ENCODE results near the gene EXOG.

The EXOG gene

DNA sequence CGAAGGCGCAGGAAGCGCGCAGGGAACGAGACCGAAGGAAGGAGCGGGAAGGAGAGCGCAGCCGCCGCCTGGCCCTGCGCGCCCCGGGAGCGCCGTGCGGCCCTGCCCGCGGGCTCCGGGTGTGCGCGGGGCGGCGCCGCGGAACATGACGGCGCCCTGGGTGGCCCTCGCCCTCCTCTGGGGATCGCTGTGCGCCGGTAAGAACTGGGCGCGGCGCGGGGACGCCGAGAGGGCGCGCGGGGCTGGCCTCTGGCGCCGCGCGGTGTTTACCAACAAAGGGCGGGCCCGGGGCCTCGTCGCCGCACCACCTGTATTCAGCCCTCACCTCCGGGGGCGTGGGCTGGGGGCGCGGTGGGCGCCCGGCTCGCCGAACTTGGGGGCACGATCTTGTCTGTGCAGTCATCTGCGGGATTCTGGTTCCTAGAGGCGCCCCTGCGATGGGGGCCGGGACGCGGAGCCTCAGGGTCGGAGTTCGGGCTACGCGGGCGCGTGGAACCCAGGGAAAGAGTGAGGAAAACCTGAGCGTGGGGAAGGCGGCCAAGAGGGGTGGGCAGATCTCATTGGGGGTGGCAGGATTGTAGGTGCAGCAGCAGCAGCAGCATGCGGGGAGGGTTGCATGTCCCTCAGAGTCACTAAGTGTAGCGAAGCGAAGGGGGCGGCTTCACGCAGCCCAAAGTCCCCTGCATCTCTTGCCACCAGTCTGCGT, 41.8 kb upstream of the EXOG start:
- DNase-seq (ENCODE audit: low read depth): peak; percentile 48
- no peak for TF ChIP-seq POLR2A (IDR thresholded peaks at IDR 0.05; ENCODE audit: extremely low read depth, insufficient read length)
- peak overlapping the region; percentile 59 for H3K4me3 ChIP-seq (ENCODE audit: low read depth, low read length)

DNA sequence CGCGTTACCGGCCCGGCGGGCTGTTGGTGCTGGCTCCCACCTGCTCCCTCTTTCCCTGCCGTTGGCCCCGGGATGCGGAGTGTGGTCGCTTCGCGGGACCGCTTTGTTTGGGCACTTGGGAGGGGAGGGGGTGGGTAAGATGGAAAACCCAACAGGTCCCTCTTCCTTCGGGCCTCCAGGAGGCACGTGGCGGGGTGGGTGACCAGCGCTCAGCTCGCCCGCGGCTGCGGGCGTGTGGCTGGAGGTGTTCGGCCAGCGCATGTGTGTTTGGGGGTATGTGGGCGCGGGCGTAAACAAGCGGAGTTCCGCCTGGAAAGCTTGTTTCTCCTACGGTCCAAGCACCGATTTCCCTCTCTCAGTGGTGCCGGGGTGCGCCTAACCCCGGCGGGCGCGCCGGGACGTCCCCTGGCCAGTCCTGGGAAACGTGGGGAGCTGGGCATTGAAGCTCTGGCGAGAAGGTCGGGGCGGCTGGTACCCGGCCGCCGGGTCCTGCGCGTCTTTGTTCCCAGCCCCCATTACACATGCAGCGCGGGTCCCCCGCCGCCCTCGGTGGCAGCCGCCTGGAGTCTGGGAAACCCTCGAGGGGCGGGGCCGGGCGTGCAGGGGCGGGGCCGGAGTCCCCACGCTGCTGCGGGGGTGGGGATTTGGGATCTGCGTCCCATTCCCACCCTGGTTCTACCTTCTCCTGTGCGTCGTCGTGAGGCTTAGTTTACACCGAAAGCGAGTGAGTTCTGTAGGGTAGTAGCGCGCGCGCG, 41.1 kb upstream of the EXOG start:
- TF ChIP-seq MYC (IDR thresholded peaks at IDR 0.05; ENCODE audit: low read depth, low read length) (no peak), POLR2A (IDR thresholded peaks at IDR 0.05; ENCODE audit: extremely low read depth, insufficient read length) (no peak)
- TF ChIP-seq, protein P1, sequence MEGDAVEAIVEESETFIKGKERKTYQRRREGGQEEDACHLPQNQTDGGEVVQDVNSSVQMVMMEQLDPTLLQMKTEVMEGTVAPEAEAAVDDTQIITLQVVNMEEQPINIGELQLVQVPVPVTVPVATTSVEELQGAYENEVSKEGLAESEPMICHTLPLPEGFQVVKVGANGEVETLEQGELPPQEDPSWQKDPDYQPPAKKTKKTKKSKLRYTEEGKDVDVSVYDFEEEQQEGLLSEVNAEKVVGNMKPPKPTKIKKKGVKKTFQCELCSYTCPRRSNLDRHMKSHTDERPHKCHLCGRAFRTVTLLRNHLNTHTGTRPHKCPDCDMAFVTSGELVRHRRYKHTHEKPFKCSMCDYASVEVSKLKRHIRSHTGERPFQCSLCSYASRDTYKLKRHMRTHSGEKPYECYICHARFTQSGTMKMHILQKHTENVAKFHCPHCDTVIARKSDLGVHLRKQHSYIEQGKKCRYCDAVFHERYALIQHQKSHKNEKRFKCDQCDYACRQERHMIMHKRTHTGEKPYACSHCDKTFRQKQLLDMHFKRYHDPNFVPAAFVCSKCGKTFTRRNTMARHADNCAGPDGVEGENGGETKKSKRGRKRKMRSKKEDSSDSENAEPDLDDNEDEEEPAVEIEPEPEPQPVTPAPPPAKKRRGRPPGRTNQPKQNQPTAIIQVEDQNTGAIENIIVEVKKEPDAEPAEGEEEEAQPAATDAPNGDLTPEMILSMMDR (IDR thresholded peaks at IDR 0.05; ENCODE audit: low read depth, low read length): no peak
- TF ChIP-seq, protein P2, sequence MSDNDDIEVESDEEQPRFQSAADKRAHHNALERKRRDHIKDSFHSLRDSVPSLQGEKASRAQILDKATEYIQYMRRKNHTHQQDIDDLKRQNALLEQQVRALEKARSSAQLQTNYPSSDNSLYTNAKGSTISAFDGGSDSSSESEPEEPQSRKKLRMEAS (IDR thresholded peaks at IDR 0.05; ENCODE audit: low read depth, low read length): no peak
- DNase-seq (ENCODE audit: low read depth): peak; percentile 37
- peak overlapping the region; percentile 59 for H3K4me3 ChIP-seq (ENCODE audit: low read depth, low read length)

DNA sequence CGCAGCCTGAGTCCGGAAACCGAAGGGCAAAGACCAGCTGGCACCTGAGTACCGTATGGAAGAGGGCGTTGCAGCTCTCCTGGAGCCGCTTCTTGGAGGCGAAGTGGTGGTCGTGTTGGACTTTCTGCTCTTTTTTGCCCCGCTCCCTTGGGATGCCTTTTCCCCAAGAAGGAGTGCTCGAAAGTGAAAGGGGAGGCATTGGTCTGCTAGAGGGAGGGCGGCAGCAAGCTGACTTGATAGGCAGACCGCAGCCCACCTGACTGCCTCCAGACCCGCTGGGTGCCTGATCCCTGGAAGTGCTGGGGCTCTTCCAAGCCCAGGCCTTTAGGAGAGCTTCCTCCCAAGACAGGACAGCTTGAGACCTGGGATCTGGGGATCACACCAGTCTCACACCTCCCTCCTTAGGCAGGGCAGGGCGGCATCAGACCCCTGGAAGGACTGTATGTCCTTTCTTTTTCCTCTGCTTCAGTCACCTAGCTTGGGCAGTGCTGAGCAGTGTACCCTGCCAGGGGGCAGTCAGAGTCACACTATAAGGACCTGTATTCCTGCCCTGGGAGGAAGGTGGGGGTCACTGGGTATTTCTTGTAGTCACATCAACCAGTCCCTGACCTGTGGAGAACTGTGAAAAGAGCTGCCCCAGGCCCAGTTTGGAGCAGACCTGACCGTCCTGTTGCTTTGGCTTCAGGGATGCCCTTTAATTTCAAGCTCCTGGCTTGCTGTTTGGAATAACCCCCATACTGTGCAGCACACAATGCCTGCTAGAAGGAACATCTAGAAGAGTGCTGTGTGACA, 40.3 kb upstream of the EXOG start:
- no peak for DNase-seq (ENCODE audit: low read depth)
- TF ChIP-seq, protein P2 (IDR thresholded peaks at IDR 0.05; ENCODE audit: low read depth, low read length): no peak
- TF ChIP-seq, protein P1 (IDR thresholded peaks at IDR 0.05; ENCODE audit: low read depth, low read length): no peak
- TF ChIP-seq MYC (IDR thresholded peaks at IDR 0.05; ENCODE audit: low read depth, low read length): no peak
- no peak for TF ChIP-seq POLR2A (IDR thresholded peaks at IDR 0.05; ENCODE audit: extremely low read depth, insufficient read length)
- H3K4me3 ChIP-seq (ENCODE audit: low read depth, low read length): peak overlapping the region; percentile 59

DNA sequence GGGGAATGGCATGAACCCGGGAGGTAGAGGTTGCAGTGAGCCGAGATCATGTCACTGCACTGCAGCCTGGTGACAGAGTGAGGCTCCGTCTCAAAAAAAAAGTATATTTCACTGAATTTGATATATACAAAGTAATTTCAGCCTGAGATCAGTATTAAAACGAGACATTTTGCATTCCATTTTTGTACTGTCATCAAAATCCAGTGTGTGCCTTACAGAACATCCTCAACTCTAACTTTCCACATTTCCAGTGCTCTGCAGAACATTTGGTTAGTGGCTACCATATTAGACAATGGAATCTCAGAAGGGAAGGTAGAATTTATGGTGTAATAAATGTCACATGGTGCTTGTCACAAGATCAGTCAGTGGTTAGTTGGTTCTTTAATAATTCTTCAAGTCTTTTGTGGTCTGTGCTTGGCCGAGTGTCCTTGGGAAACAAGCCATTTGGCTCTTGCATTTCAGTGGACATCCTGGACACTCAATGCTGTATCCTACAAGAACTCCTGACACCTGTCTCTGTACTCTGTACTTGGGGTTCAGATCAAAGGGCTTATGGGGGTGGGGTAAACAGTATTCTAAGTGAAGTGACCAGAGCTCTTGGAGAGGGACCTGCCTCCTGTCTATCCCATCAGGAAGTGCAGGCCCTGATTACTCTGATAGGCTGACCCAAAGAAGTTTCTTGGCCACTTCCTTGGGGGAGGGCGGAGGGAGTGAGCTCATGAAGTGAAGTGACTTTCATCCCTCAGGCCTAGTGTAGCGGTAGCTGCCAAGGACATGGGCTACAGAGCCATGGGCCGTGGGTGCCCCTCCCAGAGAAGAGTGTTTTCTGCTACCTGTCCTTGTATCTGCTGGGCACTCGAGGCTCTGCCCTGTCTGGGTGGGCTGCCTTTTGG, 38.8 kb upstream of the EXOG start:
- H3K4me3 ChIP-seq (ENCODE audit: low read depth, low read length): no peak overlapping the region
- no peak for TF ChIP-seq POLR2A (IDR thresholded peaks at IDR 0.05; ENCODE audit: extremely low read depth, insufficient read length)
- TF ChIP-seq, protein P1 (IDR thresholded peaks at IDR 0.05; ENCODE audit: low read depth, low read length): no peak
- TF ChIP-seq MYC (IDR thresholded peaks at IDR 0.05; ENCODE audit: low read depth, low read length): no peak
- TF ChIP-seq, protein P2 (IDR thresholded peaks at IDR 0.05; ENCODE audit: low read depth, low read length): no peak
- no peak for DNase-seq (ENCODE audit: low read depth)

DNA sequence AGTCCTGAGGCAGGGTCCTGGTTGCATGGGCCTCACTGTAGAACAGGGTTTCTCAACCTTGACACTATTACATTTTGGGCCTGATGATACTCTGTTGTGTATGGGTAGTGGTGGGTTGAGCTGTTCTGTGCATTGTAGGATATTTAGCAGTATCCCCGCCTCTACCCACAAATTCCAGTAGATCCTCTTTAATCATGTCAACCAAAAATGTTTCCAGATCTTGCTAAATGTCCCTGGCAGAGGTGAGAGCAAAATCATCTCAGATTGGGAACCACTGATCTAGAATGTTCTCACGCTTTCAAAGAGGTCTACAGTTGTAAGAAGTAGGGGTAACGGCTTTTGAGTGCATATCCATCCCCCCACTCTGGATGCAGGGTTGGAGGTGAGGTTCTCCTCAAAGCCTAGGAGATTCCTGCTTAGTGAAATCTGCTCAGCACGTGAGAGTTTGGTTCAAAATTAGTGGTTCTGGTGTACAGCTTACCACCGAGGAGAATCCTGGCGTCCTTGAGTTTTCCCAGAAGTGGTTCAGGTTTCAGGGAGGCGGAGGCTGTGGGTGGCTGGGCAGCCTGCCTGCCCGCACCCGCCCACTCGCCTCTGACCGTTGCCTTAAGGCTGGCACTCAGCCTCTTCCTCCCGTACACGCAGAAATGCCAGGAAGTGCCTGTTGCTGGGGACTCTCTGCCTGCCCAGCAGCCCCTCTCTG, 37.2 kb upstream of the EXOG start:
- DNase-seq (ENCODE audit: low read depth): no peak

More for the DNA sequence above, 37.2 kb upstream of the EXOG start:
- no peak overlapping the region for H3K4me3 ChIP-seq (ENCODE audit: low read depth, low read length)
- no peak for TF ChIP-seq POLR2A (IDR thresholded peaks at IDR 0.05; ENCODE audit: extremely low read depth, insufficient read length)
- TF ChIP-seq MYC (IDR thresholded peaks at IDR 0.05; ENCODE audit: low read depth, low read length): no peak
- TF ChIP-seq, protein P2 (IDR thresholded peaks at IDR 0.05; ENCODE audit: low read depth, low read length): no peak
- TF ChIP-seq, protein P1 (IDR thresholded peaks at IDR 0.05; ENCODE audit: low read depth, low read length): no peak
